Chondrocyte (in vitro differentiated cells): ENCODE measurements around the gene ENTPD2. TPM values are rescaled to one million over a fixed set of nuclear protein-coding genes. Genes with fewer than 3 reads are reported as not detected.

Experiments
- DNase-seq: peaks from one replicate; pipeline ENCODE4 v3.0.0; 2021; ENCODE audit warnings: mixed read lengths, low spot score
- H3K27ac Mint-ChIP-seq: one replicate; pipeline ENCODE4 v1.8.0; 2021; ENCODE audit warnings: mild to moderate bottlenecking, moderate library complexity, mixed read lengths; ENCODE audit not compliant: unreplicated experiment
- H3K27me3 Mint-ChIP-seq: 2 replicates; pipeline ENCODE4 v1.8.0; 2021; ENCODE audit warnings: low read depth, mixed read lengths
- H3K36me3 Mint-ChIP-seq: 2 replicates; pipeline ENCODE4 v1.8.0; 2021; ENCODE audit warnings: low read depth, mixed read lengths
- H3K4me1 Mint-ChIP-seq: 2 replicates; pipeline ENCODE4 v1.8.0; 2021; ENCODE audit warnings: low read depth, mild to moderate bottlenecking, mixed read lengths
- H3K4me3 Mint-ChIP-seq: one replicate; pipeline ENCODE4 v1.8.0; 2021; ENCODE audit warnings: mild to moderate bottlenecking, moderate library complexity, mixed read lengths; ENCODE audit not compliant: unreplicated experiment
- H3K9me3 Mint-ChIP-seq: 2 replicates; pipeline ENCODE4 v1.8.0; 2021; ENCODE audit warnings: low read depth, mixed read lengths
- long read RNA-seq: library from polyadenylated mRNA; stranded (forward); transcript quantifications from one replicate; pipeline ENCODE4 v2.0.0, GENCODE V29; 2021
- total RNA-seq: library from RNA; stranded (reverse); gene quantifications from 3 replicates; pipeline ENCODE4 v1.2.1, GENCODE V29; 2021
- TF ChIP-seq, protein P1 (sequence below): fragments of 200-600 bp; sonication (generic); IDR thresholded peaks from 2 replicates; pipeline ENCODE4 v1.5.0; 2021; ENCODE audit warnings: antibody characterized with exemption, mild to moderate bottlenecking, moderate library complexity

The ENTPD2 gene
- 0.15 TPM in 1 of 3 replicates, not detected in the others for total RNA-seq
- long read RNA-seq, result 0 reads

DNA sequence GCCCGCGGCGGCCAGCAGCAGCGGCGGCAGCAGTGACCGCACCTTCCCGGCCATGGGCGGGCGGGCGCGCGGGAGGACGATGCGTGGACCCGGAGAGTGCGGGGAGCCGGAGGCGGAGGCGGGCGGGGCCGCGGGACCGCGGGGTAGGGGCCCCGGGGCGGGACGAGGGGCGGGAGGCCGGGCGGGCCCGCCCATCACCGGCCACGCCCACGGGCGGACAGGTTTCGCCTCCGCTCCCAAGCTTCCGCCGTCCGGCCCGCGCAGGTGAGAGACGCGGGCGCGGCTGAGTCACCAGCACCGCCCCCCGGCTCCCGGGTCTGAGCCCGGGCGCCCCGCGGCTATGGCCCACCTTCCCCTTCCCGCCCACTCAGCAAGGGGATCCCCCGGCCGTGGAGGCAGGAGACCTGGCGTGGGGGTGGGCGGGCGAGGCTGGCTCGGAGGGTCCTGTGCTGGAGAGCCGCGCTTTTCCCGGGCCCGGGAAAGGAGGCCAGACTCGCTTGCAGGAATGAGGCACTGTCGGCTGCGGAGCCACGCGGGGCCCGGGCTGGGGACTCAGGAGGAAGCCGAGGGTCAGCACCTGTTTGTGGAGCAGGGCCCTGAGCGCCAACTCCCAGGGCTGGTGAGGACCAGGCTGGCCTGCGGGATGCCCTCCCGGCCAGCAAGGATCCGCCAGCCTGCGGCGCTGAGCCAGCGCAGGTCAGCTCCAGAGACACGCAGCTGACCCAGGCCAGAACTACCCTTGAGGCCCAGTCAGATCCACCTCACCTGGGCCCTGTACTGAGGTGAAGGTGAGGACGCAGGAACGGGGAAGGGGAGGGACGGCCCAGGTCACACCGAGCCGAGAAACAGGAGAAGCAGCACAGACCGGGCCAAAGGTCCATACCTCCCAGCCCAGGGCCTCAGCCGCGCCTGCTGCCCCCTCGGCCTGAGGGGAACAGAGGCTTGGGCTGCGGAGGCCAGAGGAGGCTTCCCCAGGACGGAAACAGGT, at the start of gene ENTPD2:
ENTPD2 (minus strand) TSS at position 118 of the 988 bp plus-strand sequence; CDS start at position 54, 64 bp downstream.
- TF ChIP-seq, protein P1, sequence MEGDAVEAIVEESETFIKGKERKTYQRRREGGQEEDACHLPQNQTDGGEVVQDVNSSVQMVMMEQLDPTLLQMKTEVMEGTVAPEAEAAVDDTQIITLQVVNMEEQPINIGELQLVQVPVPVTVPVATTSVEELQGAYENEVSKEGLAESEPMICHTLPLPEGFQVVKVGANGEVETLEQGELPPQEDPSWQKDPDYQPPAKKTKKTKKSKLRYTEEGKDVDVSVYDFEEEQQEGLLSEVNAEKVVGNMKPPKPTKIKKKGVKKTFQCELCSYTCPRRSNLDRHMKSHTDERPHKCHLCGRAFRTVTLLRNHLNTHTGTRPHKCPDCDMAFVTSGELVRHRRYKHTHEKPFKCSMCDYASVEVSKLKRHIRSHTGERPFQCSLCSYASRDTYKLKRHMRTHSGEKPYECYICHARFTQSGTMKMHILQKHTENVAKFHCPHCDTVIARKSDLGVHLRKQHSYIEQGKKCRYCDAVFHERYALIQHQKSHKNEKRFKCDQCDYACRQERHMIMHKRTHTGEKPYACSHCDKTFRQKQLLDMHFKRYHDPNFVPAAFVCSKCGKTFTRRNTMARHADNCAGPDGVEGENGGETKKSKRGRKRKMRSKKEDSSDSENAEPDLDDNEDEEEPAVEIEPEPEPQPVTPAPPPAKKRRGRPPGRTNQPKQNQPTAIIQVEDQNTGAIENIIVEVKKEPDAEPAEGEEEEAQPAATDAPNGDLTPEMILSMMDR, result no peak
- Mint-ChIP-seq H3K27ac (no peak within 1 kb of the TSS), H3K4me3 (no peak within 1 kb of the TSS), H3K9me3 (no peaks in the 10 kb centered on the region), H3K4me1 (peaks cover 9% of the 10 kb centered on the region), H3K36me3 (no peaks in the 10 kb centered on the region), H3K27me3 (peaks cover 11% of the 10 kb centered on the region)
- DNase-seq, result no peak

DNA sequence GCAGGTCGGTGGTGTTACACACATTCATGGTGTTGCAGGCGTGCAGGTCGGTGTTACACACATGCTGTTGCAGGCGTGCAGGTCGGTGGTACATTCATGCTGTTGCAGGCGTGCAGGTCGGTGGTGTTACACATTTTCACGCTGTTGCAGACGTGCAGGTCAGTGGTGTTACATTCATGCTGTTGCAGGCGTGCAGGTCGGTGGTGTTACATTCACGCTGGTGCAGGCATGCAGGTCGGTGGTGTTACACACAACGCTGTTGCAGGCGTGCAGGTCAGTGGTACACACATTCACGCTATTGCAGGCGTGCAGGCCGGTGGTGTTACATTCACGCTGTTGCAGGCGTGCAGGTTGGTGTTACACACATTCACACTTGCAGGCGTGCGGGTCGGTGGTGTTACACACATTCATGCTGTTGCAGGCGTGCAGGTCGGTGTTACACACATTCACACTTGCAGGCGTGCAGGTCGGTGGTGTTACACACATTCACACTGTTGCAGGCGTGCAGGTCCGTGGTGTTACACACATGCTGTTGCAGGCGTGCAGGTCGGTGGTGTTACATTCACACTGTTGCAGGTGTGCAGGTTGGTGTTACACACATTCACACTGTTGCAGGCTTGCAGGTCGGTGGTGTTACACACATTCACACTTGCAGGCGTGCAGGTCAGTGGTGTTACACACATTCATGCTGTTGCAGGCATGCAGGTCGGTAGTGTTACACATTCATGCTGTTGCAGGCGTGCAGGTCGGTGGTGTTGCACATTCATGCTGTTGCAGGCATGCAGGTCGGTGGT, 49.5 kb upstream of the ENTPD2 start:
- Mint-ChIP-seq H3K4me3 (no peak overlapping the region), H3K27me3 (no peaks in the 10 kb centered on the region), H3K4me1 (no peaks in the 10 kb centered on the region), H3K36me3 (peaks cover 10% of the 10 kb centered on the region), H3K27ac (no peak overlapping the region), H3K9me3 (no peaks in the 10 kb centered on the region)
- TF ChIP-seq, protein P1, result no peak
- peak; percentile 77 for DNase-seq

DNA sequence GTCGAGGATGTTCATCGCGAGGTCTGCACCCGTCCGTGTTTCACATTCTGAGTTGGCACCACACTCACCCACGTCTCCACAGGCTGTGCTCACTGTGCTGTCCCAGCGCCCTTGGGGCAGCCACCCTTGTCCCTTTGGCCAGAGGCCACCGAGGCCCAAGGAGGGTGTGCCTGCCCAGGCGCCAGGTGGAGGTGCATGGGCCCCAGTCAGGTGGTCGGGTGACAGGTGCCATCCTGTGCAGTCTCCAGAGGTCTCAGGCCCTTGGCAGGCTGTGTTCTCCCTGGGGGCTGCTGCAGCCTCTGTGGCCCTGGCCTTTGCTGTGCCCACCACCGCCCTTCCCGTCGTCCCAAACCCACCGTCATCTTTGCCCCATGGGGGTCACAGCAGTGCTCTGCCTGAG, 45.4 kb upstream of the ENTPD2 start:
- Mint-ChIP-seq H3K36me3 (peaks cover 16% of the 10 kb centered on the region), H3K27ac (no peak overlapping the region), H3K4me1 (no peaks in the 10 kb centered on the region), H3K9me3 (no peaks in the 10 kb centered on the region), H3K27me3 (no peaks in the 10 kb centered on the region), H3K4me3 (no peak overlapping the region)
- TF ChIP-seq, protein P1, result no peak
- DNase-seq, result peak; percentile 81

DNA sequence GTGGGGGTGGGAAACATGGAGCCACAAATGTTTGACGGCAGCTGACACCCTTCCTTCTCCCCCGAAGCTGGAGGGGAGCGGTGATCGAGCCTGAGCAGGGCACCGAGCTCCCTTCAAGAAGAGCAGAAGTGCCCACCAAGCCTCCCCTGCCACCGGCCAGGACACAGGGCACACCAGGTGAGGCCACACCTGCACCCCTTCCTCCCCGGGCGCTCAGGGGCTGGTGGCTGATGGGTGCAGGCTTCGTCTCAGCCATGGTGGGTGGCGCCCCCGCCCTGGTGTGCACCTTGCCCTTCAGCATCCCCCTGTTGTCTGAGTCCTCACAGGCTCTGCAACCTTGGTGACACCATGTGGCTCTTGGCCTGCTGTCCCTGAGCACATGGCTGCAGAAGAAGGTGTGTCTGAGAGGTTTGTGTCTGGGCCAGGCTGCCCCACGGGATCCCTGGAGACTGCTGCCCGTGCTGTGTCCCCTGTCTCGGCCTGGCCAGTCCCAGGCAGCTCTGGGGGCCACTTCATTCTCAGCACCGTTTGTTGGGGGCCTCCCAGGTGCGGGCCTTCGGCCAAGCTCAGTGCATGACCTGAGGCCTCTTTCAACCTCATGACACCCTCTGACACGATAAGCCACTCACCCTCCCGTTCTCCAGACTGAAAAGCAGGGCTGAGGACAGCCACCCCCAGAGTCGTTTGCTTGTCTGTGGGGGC, 44.1 kb upstream of the ENTPD2 start:
- Mint-ChIP-seq H3K9me3 (no peaks in the 10 kb centered on the region), H3K27me3 (no peaks in the 10 kb centered on the region), H3K36me3 (peaks cover 18% of the 10 kb centered on the region), H3K27ac (no peak overlapping the region), H3K4me1 (no peaks in the 10 kb centered on the region), H3K4me3 (no peak overlapping the region)
- TF ChIP-seq, protein P1, result no peak
- no peak for DNase-seq
